ENCODE measurements around the gene ADI1.
A peak's percentile ranks its signal among the peaks of the same experiment; 100 is the strongest.

Gene ADI1

DNA sequence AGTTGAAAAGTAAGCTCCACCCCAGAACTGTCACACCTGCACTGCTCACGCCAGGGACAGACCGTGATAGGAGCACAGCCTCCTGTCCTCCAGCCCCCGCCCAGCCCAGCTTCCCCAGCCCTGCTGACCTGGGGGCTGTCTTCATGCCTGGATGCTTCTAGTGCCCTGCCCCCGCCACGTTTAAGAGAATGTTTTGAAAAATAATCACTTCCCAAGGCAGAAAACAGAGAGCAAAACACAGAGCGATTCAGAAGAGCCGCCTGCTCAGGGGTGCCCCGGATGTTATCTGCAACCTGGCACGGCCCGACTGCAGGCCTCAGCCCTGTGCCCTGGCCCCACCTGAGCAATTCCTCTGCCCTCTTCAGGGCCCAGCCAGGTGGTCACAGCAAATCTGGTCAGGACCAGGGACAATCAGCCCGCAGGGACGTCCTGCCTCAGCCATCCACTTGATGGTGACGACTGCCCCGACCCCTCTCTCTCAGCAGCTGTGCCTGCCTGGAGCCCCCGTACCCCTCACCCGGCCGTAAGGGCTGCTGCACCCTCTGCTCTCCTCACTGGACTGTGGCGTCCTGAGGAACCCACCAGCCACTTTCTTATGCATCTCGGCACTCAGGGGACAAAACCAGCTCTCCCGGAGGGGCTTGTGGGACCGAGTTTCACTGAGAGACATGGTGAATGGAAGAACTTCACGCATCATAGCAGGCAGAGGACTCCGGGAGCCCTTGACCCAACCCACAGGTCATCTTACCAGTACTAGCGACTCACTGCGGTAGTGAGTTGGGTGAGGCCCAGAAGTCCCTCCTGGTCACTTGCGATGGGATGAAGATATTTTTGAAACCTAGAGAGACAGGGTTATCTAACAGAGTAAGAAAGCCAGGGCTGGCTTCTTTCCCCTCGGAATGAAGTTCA is 30.2 kb downstream of the ADI1 start:
- no peak overlapping the region for H3K4me3 ChIP-seq (ENCODE audit: insufficient read length, low read depth)
- DNase-seq (ENCODE audit: low read depth, low spot score), result no peak
- H3K27me3 ChIP-seq (ENCODE audit: insufficient read depth, insufficient read length), result no peaks in the 10 kb centered on the region
- H3K4me1 ChIP-seq (ENCODE audit: insufficient read depth, insufficient read length), result peaks cover 15% of the 10 kb centered on the region
- H3K9me3 ChIP-seq (ENCODE audit: insufficient read depth, low read length), result peaks cover 7% of the 10 kb centered on the region; the same call in 1 of the 2 replicates
- H3K9ac ChIP-seq (ENCODE audit: insufficient read length, low read depth), result peak overlapping the region; percentile 42
- H3K36me3 ChIP-seq (ENCODE audit: insufficient read depth, insufficient read length, low read length), result peaks cover 6% of the 10 kb centered on the region
- TF ChIP-seq SUZ12 (IDR thresholded peaks at IDR 0.05; ENCODE audit: extremely low read depth, insufficient read depth, insufficient read length), result no peak
- no peak for TF ChIP-seq ZNF274 (IDR thresholded peaks at IDR 0.05; ENCODE audit: low read depth, low read length)
- TF ChIP-seq YY1 (IDR thresholded peaks at IDR 0.05; ENCODE audit: insufficient read depth, insufficient read length), result no peak

DNA sequence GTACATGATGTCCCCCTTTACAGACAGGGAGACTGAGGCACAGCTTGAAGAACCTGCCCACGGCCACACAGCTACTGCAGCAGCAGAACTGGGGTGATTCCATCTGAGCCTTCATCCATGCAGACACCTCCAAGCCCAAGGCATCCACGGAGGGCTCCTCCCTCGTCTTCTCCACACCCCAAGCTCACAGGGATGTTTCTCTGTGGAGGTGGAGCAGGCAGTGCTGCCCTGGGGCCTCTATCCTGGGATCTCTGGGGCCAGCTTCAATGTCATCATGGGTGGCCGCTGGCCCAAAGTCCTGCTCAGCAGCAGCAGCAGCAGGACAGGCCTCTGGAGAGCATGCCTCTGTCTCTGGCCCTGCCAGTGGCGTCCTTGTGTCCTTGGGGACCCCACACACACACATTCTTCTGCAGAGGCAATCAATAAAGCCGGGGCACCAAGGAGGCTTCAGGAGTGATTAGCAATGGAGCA is 31.2 kb downstream of the ADI1 start:
- peaks cover 10% of the 10 kb centered on the region for H3K4me1 ChIP-seq (ENCODE audit: insufficient read depth, insufficient read length)
- H3K4me3 ChIP-seq (ENCODE audit: insufficient read length, low read depth), result no peak overlapping the region
- no peak overlapping the region for H3K9ac ChIP-seq (ENCODE audit: insufficient read length, low read depth)
- H3K27me3 ChIP-seq (ENCODE audit: insufficient read depth, insufficient read length), result no peaks in the 10 kb centered on the region
- no peak for DNase-seq (ENCODE audit: low read depth, low spot score)
- peaks cover 7% of the 10 kb centered on the region; the same call in 1 of the 2 replicates for H3K9me3 ChIP-seq (ENCODE audit: insufficient read depth, low read length)
- TF ChIP-seq YY1 (IDR thresholded peaks at IDR 0.05; ENCODE audit: insufficient read depth, insufficient read length), result no peak
- TF ChIP-seq ZNF274 (IDR thresholded peaks at IDR 0.05; ENCODE audit: low read depth, low read length), result no peak
- no peak for TF ChIP-seq SUZ12 (IDR thresholded peaks at IDR 0.05; ENCODE audit: extremely low read depth, insufficient read depth, insufficient read length)
- peaks cover 6% of the 10 kb centered on the region for H3K36me3 ChIP-seq (ENCODE audit: insufficient read depth, insufficient read length, low read length)

DNA sequence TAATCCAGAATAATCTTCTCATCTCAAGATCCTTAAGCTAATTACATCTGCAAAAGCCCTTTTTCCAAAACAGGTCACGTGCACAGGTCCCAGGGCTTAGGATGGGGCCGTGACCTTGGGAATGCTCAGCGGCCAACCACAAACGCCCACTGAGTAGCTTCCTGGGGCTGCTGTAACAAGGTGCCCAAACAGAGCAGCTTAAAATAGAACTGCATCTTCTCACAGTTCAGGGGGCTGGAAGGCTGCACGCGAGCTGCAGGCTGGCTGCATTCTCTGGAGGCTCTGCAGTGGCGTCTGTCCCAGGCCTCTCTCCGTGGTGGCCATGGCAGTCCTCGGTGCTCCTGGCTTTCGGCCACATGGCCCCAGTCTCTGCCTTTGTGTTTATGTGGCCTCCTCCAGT is 31.9 kb downstream of the ADI1 start:
- no peak for TF ChIP-seq YY1 (IDR thresholded peaks at IDR 0.05; ENCODE audit: insufficient read depth, insufficient read length)
- no peak for TF ChIP-seq SUZ12 (IDR thresholded peaks at IDR 0.05; ENCODE audit: extremely low read depth, insufficient read depth, insufficient read length)
- no peak for TF ChIP-seq ZNF274 (IDR thresholded peaks at IDR 0.05; ENCODE audit: low read depth, low read length)
- peaks cover 6% of the 10 kb centered on the region for H3K36me3 ChIP-seq (ENCODE audit: insufficient read depth, insufficient read length, low read length)
- no peaks in the 10 kb centered on the region for H3K27me3 ChIP-seq (ENCODE audit: insufficient read depth, insufficient read length)
- H3K4me3 ChIP-seq (ENCODE audit: insufficient read length, low read depth), result no peak overlapping the region
- peaks cover 8% of the 10 kb centered on the region for H3K4me1 ChIP-seq (ENCODE audit: insufficient read depth, insufficient read length)
- H3K9me3 ChIP-seq (ENCODE audit: insufficient read depth, low read length), result peaks cover 7% of the 10 kb centered on the region; the same call in 1 of the 2 replicates
- no peak overlapping the region for H3K9ac ChIP-seq (ENCODE audit: insufficient read length, low read depth)
- no peak for DNase-seq (ENCODE audit: low read depth, low spot score)

DNA sequence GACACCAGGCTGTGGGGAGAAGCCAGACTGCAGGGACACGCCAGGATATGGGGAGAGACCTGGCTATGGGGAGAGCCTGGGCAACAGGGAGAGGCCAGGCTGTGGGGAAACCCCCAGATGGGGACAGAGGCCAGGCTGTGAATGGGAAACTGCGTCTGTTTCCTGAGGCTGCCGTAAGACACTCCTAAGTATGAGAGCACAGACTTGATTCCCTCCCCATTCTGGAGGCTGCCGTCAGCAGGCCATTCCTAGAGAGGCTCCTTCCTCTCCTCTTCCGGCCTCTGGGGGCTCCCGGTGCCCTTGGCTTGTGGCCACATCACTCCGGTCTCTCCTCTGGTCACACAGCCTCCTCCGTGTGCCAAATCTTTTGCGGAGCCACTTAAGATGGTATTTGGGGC is 32.3 kb downstream of the ADI1 start:
- TF ChIP-seq SUZ12 (IDR thresholded peaks at IDR 0.05; ENCODE audit: extremely low read depth, insufficient read depth, insufficient read length) (no peak), YY1 (IDR thresholded peaks at IDR 0.05; ENCODE audit: insufficient read depth, insufficient read length) (no peak), ZNF274 (IDR thresholded peaks at IDR 0.05; ENCODE audit: low read depth, low read length) (no peak)
- no peaks in the 10 kb centered on the region for H3K27me3 ChIP-seq (ENCODE audit: insufficient read depth, insufficient read length)
- H3K4me1 ChIP-seq (ENCODE audit: insufficient read depth, insufficient read length), result peaks cover 8% of the 10 kb centered on the region
- H3K4me3 ChIP-seq (ENCODE audit: insufficient read length, low read depth), result no peak overlapping the region
- H3K36me3 ChIP-seq (ENCODE audit: insufficient read depth, insufficient read length, low read length), result peaks cover 6% of the 10 kb centered on the region
- H3K9ac ChIP-seq (ENCODE audit: insufficient read length, low read depth), result no peak overlapping the region
- no peak for DNase-seq (ENCODE audit: low read depth, low spot score)
- peaks cover 7% of the 10 kb centered on the region; the same call in 1 of the 2 replicates for H3K9me3 ChIP-seq (ENCODE audit: insufficient read depth, low read length)

DNA sequence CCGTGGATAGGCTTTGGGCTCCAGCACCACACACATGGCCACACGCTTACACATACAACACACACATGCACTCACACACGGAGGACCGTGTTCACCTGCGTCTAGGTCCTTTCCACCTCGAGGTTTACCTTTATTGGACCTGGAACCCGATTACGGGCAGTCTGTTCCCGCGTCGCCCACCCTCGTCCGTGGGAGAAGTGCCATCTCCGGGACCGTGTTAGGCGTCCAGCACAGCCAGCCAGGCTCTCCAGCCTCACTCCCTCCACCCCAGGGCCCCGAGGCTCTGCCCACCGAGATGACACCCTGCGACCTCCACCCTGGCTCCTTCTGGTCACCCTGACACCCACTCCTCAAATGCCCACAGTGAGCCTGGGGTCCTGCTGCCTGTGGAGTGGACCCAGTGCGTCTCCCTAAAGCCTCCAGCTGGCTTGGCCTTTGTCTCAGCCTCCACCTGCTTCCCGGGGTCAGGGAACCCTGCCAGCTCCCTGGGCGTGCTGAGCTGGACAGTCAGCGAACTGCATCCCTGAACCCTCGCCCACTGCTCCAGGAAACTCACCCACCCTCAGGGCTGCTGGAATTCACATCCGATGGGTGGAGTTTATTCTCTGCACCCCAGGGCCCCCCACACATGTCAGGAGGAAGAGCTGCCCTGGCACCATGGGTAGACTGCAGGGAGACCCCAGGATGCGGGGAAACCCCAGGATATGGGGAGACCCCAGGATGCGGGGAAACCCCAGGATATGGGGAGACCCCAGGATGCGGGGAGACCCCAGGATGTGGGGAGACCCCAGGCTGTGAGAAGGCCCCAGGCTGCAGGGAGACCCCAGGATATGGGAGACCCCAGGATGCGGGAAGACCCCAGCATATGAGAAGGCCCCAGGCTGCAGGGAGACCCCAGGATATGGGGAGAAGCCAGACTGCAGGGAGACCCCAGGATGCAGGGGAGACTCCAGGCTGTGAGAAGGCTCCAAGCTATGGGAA is 33.0 kb downstream of the ADI1 start:
- TF ChIP-seq ZNF274 (IDR thresholded peaks at IDR 0.05; ENCODE audit: low read depth, low read length) (no peak), YY1 (IDR thresholded peaks at IDR 0.05; ENCODE audit: insufficient read depth, insufficient read length) (no peak), SUZ12 (IDR thresholded peaks at IDR 0.05; ENCODE audit: extremely low read depth, insufficient read depth, insufficient read length) (no peak)
- Histone ChIP-seq H3K9me3 (ENCODE audit: insufficient read depth, low read length) (peaks cover 7% of the 10 kb centered on the region; the same call in 1 of the 2 replicates), H3K36me3 (ENCODE audit: insufficient read depth, insufficient read length, low read length) (peaks cover 11% of the 10 kb centered on the region), H3K27me3 (ENCODE audit: insufficient read depth, insufficient read length) (no peaks in the 10 kb centered on the region), H3K4me1 (ENCODE audit: insufficient read depth, insufficient read length) (peaks cover 8% of the 10 kb centered on the region), H3K9ac (ENCODE audit: insufficient read length, low read depth) (no peak overlapping the region), H3K4me3 (ENCODE audit: insufficient read length, low read depth) (no peak overlapping the region)
- DNase-seq (ENCODE audit: low read depth, low spot score), result no peak

DNA sequence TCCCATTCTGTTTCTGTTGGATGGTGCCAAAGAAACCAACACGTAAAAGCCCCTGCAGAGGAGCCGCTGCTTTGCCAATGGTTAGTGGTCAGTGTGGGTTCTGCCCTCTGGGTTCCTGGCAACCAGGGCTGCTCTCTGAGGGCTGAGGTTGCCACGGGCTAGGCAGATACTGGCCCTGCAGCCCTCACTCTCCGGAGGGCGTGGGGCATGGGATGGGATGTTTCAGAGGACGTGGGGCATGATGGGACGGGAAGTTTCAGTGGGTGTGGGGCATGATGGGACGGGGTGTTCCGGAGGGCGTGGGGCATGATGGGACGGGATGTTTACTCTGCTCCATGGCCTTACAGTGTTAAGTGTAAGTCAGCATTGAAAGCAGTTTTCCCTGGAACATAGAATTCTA is 34.2 kb downstream of the ADI1 start:
- H3K4me3 ChIP-seq (ENCODE audit: insufficient read length, low read depth), result no peak overlapping the region
- H3K36me3 ChIP-seq (ENCODE audit: insufficient read depth, insufficient read length, low read length), result peaks cover 11% of the 10 kb centered on the region
- H3K27me3 ChIP-seq (ENCODE audit: insufficient read depth, insufficient read length), result no peaks in the 10 kb centered on the region
- H3K4me1 ChIP-seq (ENCODE audit: insufficient read depth, insufficient read length), result peaks cover 8% of the 10 kb centered on the region
- H3K9me3 ChIP-seq (ENCODE audit: insufficient read depth, low read length), result peaks cover 7% of the 10 kb centered on the region; the same call in 1 of the 2 replicates
- H3K9ac ChIP-seq (ENCODE audit: insufficient read length, low read depth), result no peak overlapping the region
- no peak for DNase-seq (ENCODE audit: low read depth, low spot score)
- no peak for TF ChIP-seq YY1 (IDR thresholded peaks at IDR 0.05; ENCODE audit: insufficient read depth, insufficient read length)
- TF ChIP-seq SUZ12 (IDR thresholded peaks at IDR 0.05; ENCODE audit: extremely low read depth, insufficient read depth, insufficient read length), result no peak
- no peak for TF ChIP-seq ZNF274 (IDR thresholded peaks at IDR 0.05; ENCODE audit: low read depth, low read length)

Measured in NT2/D1 (cell line).